PC-9 (cell line): Measurements from ENCODE around the gene MAP1S.

Experiments
- EZH2 ChIP-seq: fragments of 200-600 bp; sonication (generic); IDR thresholded peaks from 2 replicates; pipeline ENCODE4 v1.8.0; 2017; ENCODE audit warnings: antibody characterized with exemption, low read depth
- TF ChIP-seq, protein P1 (sequence below): fragments of 200-600 bp; sonication (generic); conservative IDR thresholded peaks from 2 replicates; pipeline ENCODE4 v1.6.1; 2017; ENCODE audit warnings: mixed run types, antibody characterized with exemption, mild to moderate bottlenecking, moderate library complexity

GRCh38 chr19:17721821-17722220 is 2.5 kb downstream of the MAP1S start:
- TF ChIP-seq, protein P1, sequence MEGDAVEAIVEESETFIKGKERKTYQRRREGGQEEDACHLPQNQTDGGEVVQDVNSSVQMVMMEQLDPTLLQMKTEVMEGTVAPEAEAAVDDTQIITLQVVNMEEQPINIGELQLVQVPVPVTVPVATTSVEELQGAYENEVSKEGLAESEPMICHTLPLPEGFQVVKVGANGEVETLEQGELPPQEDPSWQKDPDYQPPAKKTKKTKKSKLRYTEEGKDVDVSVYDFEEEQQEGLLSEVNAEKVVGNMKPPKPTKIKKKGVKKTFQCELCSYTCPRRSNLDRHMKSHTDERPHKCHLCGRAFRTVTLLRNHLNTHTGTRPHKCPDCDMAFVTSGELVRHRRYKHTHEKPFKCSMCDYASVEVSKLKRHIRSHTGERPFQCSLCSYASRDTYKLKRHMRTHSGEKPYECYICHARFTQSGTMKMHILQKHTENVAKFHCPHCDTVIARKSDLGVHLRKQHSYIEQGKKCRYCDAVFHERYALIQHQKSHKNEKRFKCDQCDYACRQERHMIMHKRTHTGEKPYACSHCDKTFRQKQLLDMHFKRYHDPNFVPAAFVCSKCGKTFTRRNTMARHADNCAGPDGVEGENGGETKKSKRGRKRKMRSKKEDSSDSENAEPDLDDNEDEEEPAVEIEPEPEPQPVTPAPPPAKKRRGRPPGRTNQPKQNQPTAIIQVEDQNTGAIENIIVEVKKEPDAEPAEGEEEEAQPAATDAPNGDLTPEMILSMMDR, result no peak
- no peak for TF ChIP-seq EZH2
